Activated T-cell treated with anti-CD3 and anti-CD28 coated beads for 48 hours (primary cell): ENCODE results near the gene TNP2.
A peak's percentile ranks its signal among the peaks of the same experiment; 100 is the strongest.

Experiments used
- DNase-seq: peaks from one replicate; pipeline ENCODE4 v3.0.0-alpha.2; 2020; ENCODE audit warnings: low read depth

The TNP2 gene

GRCh38 chr16:11255737-11256660 lies 13.1 kb downstream of the TNP2 start, which contains the start of gene SOCS1:
Gene SOCS1, minus strand, starts transcription at chr16:11256204. Its CDS starts 726 bp downstream, at chr16:11255478.
- DNase-seq = peak; percentile 91

- DNase-seq = no peak
These were observed 14.0 kb downstream of the TNP2 start for GRCh38 chr16:11254913-11255736.

GRCh38 chr16:11253995-11254912 lies 14.9 kb downstream of the TNP2 start:
- DNase-seq = no peak

- DNase-seq = no peak
These were observed 15.8 kb downstream of the TNP2 start for GRCh38 chr16:11253009-11253994.

GRCh38 chr16:11252482-11252931 lies 16.6 kb downstream of the TNP2 start:
- no peak for DNase-seq

GRCh38 chr16:11251525-11252481 lies 17.3 kb downstream of the TNP2 start:
- peak; percentile 80 for DNase-seq

GRCh38 chr16:11250786-11251524 lies 18.2 kb downstream of the TNP2 start:
- no peak for DNase-seq

- no peak for DNase-seq
These were observed 18.9 kb downstream of the TNP2 start for GRCh38 chr16:11250091-11250785.

- no peak for DNase-seq
These were observed 19.7 kb downstream of the TNP2 start for GRCh38 chr16:11249233-11250061.

- no peak for DNase-seq
These were observed 21.0 kb downstream of the TNP2 start for GRCh38 chr16:11248133-11248532.

- no peak for DNase-seq
These were observed 23.1 kb downstream of the TNP2 start for GRCh38 chr16:11245988-11246387.

GRCh38 chr16:11245222-11245737 lies 23.8 kb downstream of the TNP2 start:
- DNase-seq = no peak

GRCh38 chr16:11242658-11243057 lies 26.5 kb downstream of the TNP2 start:
- DNase-seq = no peak

GRCh38 chr16:11241480-11242204 lies 27.5 kb downstream of the TNP2 start:
- no peak for DNase-seq

- DNase-seq = no peak
These were observed 28.3 kb downstream of the TNP2 start for GRCh38 chr16:11240636-11241473.
